ENCODE measurements around the gene LAPTM5.
"Not testable (repeated sequence)": the region's sequence is repeated elsewhere in the genome, so short reads cannot be mapped to it uniquely, and the experiment has no call there.

LAPTM5 gene

DNA sequence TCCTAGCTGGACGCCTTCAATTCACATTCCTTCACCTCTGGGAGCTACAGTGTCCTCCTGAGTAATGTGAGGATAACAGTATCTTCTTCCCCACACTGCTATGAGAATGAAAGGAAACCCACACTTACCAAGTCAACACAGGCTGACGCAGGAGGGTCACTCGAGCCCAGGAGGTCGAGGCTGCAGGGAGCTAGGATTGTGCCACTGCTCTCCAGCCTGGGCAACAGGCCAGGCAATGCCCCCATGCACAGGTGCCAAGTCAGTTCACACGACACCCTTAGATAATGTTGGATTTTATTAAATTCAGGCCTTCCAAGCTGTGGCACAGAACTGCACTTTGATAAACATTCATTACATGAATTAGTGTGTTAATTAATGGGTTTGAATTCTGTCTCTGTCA is 66.1 kb downstream of the LAPTM5 start:
- Histone ChIP-seq H3K27me3 (peaks cover 0 to 46% of the 10 kb centered on the region in 2 donors), H3K9me3 (no peaks in the 10 kb centered on the region), H3K27ac (no peak overlapping the region), H3K36me3 (no peaks in the 10 kb centered on the region), H3K4me3 (no peak overlapping the region), H3K4me1 (peaks cover 0 to 14% (median 9%) of the 10 kb centered on the region in 4 donors)
- TF ChIP-seq CTCF (IDR thresholded peaks at IDR 0.05): no peak
- peak in 1 of 2 donors; percentile 20 for DNase-seq
- intact Hi-C loops (cut with DNase I; ENCODE audit: low total_unique reads): loop anchor here (10.0 kb wide), 1 partner anchor 297 kb away; no protein-coding TSS in a partner anchor

GRCh38 chr1:30689901-30690645 is 67.5 kb downstream of the LAPTM5 start:
- intact Hi-C loops (cut with DNase I; ENCODE audit: low total_unique reads): loop anchor here (10.0 kb wide), 1 partner anchor 295 kb away; no protein-coding TSS in a partner anchor
- no peak overlapping the region for H3K4me3 ChIP-seq
- no peaks in the 10 kb centered on the region for H3K36me3 ChIP-seq
- H3K27ac ChIP-seq: no peak overlapping the region
- H3K9me3 ChIP-seq: no peaks in the 10 kb centered on the region
- TF ChIP-seq CTCF (IDR thresholded peaks at IDR 0.05): no peak
- DNase-seq: peak in 1 of 2 donors; percentile 20
- H3K4me1 ChIP-seq: peaks cover 0 to 15% (median 4%) of the 10 kb centered on the region in 4 donors
- peaks cover 0 to 59% of the 10 kb centered on the region in 2 donors for H3K27me3 ChIP-seq

DNA sequence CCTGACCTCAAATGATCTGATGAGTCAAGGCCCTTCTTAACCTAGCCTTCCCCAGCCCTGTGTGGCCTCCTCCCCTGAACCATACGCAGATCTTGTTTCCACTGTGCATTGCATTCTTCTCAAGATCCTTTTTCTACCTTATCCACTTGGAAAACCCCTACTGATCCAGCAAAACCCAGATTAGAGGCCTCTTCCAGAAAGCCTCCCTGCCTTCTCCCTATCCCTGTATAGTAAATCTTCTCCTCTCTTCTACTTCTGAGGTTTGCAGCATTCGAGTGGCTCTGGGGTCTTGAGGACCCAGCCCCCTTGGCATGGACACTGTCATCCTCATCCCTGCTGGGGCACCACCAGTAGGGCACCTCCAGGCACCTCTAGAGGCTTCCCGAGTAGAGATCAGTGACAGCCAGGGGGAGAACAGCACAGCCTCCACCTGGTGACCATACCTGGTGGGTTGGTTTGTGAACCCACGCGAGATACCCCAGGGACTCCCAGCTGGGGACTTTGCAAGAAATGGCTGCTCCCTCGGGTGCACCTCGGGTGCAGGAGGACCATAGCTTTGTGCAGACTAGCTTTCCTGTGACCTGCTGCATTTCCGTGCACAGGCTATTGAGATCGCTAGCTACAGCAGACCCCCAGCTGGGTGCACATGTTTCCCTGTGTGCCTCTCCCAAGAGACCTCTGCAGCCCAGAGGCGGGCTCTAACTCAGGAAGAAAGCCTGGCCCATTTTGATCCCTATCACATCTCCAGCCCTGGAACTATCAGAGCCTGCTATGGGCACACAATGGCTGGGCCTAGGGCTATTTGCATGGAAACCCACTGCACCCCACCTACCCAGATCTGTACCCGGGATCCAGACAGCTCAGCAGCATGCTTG is 68.4 kb downstream of the LAPTM5 start:
- DNase-seq: peak in 1 of 2 donors; percentile 41
- H3K27ac ChIP-seq: no peak overlapping the region
- intact Hi-C loops (cut with DNase I; ENCODE audit: low total_unique reads): no loop called here
- no peaks in the 10 kb centered on the region for H3K9me3 ChIP-seq
- no peak for TF ChIP-seq CTCF (IDR thresholded peaks at IDR 0.05)
- no peak overlapping the region for H3K4me3 ChIP-seq
- H3K36me3 ChIP-seq: no peaks in the 10 kb centered on the region
- peaks cover 0 to 11% (median 5%) of the 10 kb centered on the region in 4 donors for H3K4me1 ChIP-seq
- peaks cover 0 to 68% of the 10 kb centered on the region in 2 donors for H3K27me3 ChIP-seq

GRCh38 chr1:30688516-30688915 is 69.1 kb downstream of the LAPTM5 start:
- H3K27me3 ChIP-seq: peaks cover 0 to 74% of the 10 kb centered on the region in 2 donors
- peaks cover 0 to 11% (median 5%) of the 10 kb centered on the region in 4 donors for H3K4me1 ChIP-seq
- peak in 1 of 2 donors; percentile 28 for DNase-seq
- H3K36me3 ChIP-seq; intact Hi-C loops (cut with DNase I; ENCODE audit: low total_unique reads); H3K27ac ChIP-seq; H3K9me3 ChIP-seq; H3K4me3 ChIP-seq: not testable (repeated sequence)

- Histone ChIP-seq H3K27me3 (peaks cover 0 to 77% of the 10 kb centered on the region in 2 donors), H3K36me3 (no peaks in the 10 kb centered on the region), H3K9me3 (no peaks in the 10 kb centered on the region), H3K4me3 (no peak overlapping the region), H3K4me1 (peaks cover 0 to 11% (median 5%) of the 10 kb centered on the region in 4 donors), H3K27ac (no peak overlapping the region)
- DNase-seq: peak in 1 of 2 donors; percentile 27
- TF ChIP-seq CTCF (IDR thresholded peaks at IDR 0.05): no peak
- intact Hi-C loops (cut with DNase I; ENCODE audit: low total_unique reads): no loop called here
These were observed 69.7 kb downstream of the LAPTM5 start for GRCh38 chr1:30687886-30688285.
